Glomerular endothelial cell (primary cell): ENCODE measurements around the gene SETD4. TPM values are rescaled to one million over a fixed set of nuclear protein-coding genes. Genes with fewer than 3 reads are reported as not detected.
A peak's percentile ranks its signal among the peaks of the same experiment; 100 is the strongest.
"Not testable (repeated sequence)": the region's sequence is repeated elsewhere in the genome, so short reads cannot be mapped to it uniquely, and the experiment has no call there.

Experiments used
- DNase-seq: peaks from one replicate; pipeline ENCODE4 v3.0.0-alpha.2; 2011; ENCODE audit warnings: low read depth, low spot score; ENCODE audit errors: extremely low read depth
- total RNA-seq: library from RNA; depleted of rRNA; stranded (reverse); fragments of >200 nt; gene quantifications from 2 replicates; pipeline ENCODE4 v1.2.3, GENCODE V29; 2015

SETD4 gene, protein sequence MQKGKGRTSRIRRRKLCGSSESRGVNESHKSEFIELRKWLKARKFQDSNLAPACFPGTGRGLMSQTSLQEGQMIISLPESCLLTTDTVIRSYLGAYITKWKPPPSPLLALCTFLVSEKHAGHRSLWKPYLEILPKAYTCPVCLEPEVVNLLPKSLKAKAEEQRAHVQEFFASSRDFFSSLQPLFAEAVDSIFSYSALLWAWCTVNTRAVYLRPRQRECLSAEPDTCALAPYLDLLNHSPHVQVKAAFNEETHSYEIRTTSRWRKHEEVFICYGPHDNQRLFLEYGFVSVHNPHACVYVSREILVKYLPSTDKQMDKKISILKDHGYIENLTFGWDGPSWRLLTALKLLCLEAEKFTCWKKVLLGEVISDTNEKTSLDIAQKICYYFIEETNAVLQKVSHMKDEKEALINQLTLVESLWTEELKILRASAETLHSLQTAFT
- 7.5 and 10.4 TPM in 2 replicates for total RNA-seq

- peak; percentile 60 for DNase-seq
Observed at GRCh38 chr21:36060159-36060921, at the start of gene SETD4. TSS of gene SETD4 (minus strand) at chr21:36060526. CDS start at chr21:36058888, 1,638 bp downstream.

- no peak for DNase-seq
Observed at GRCh38 chr21:36109868-36110267, 49.5 kb upstream of the SETD4 start.

DNA sequence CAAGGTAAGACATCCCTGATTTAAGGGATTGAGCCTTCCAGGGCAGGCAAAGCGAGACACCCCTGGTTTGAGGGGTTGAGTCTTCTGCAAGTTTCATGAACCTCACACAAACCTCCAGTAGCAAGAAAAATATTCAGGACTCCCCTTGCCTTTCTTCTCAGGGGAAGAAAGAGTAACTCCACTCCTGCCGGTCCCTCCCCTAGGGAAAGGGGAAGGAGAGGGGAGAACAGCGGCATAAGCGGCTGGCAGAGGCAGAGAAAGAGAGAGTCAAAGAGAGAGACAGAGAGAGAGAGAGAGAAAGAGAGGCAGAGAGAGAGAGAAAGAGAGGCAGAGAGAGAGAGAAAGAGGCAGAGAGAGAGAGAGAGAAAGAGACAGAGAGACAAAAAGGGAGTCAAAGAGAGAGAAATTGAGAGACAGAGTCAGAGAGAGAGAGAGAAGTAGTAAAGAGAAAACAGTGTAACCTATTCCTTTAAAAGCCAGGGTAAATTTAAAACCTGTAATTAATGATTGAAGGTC is 45.1 kb upstream of the SETD4 start:
- no peak for DNase-seq

DNA sequence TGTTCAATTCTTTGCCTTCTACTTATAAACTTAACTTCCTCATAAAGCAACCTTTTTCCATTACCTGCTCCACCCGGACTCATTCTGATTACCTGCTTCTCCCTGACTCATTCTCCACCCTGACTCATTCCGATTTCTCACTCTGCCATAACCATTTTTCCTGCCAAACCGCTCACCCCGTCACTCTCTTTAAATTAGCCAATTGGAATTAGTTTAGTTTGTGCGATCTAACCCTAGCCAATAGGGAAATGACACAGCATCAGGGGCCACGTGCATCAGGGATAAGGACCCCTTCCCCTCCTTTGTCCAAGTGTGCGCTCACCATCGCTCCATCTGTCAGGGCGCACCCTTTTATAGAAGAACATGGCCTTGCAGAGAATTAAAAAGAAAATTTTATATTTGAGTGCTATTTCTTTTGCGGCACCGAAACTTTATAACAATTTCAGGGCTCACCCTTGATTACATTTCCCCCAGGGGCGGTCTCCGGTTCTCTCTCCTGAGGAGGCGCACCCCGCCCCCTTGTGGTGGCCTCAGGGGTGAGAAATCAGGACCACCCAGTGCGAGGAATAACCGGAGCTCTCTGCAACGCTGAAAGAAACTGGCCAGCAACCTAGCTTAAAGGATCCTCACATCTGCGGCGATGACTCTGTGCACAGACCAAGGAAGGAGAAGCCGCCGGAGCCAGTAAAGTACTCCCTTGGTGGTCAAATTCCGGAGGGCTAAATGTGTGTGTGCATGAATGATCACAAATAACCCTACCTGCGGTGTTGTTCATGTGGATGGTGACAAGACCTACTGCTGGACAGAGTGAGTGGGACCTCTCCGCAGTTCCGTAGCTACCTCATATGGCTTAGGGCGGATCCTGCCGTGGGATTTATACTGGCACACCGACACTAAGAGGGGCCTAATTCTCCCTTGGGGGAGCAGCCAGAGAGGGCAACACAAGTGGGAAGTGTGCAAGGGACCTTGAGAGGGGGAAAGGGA is 44.3 kb upstream of the SETD4 start:
- DNase-seq: no peak

GRCh38 chr21:36103434-36103833 is 43.1 kb upstream of the SETD4 start:
- no peak for DNase-seq

DNA sequence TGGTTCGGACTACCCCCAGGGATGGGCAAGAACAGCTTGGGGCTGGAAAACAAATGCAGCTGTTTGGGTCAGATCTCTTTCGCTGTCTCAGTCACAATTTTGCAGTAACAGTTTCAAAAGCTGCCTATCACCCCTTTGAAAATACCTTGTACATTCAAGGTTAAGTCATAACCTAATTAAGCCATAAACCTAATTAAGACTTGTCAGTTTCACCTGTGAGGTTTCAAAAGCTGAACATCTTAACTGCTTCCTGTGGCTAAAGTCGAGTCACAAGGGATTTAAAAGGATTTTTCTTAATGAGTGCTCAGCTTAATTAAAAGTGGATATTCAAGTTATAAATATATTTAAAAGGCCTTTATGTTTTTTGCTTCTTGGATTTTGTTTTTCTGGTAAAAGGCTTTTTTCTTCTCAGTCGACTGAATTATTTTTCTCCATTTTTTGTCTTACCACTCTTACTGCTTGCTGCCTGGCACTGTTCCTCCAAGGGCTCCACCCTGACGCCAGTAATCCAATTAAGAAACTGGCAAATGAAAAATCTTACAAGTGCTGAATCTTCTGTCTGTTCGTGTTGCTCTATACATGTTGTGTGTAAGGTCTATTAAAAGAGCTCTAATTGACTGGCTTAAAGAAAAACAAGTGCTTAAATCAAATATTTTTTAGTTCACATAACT is 40.8 kb upstream of the SETD4 start:
- no peak for DNase-seq

DNA sequence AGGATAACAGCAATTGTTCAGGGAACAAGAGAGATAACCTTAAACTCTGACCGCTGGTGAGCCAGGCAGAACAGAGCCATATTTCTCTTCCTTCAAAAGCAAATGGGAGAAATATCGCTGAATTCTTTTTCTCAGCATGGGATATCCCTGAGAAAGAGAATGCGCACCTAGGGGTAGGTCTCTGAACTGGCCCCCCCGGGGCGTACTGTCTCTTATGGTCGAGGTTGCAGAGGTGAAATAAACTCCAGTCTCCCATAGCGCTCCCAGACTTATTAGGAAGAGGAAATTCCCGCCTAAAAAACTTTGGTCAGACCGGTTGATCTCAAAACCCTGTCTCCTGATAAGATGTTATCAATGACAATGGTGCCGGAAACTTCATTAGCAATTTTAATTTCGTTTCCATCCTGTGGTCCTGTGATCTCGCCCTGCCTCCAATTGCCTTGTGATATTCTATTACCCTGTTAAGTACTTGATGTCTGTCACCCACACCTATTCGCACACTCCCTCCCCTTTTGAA is 39.4 kb upstream of the SETD4 start:
- DNase-seq: not testable (repeated sequence)

DNA sequence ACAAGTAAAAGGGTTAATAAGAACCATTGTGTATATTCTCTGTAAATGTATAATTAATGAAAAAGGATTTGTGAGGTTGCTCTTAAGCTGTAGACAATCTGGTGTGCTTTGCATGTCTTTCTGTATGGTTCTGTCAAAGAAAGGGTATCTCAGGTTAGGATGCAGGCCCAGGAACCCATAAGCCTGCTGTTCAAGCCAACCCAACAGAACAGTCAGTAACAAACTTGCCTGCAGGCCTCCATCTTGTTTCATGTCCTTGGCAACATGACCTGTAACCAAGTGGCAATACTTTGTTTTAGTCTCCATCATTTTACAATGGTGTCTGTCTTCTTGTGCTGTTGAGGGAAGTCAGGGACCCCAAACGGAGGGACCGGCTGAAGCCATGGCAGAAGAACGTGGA is 38.7 kb upstream of the SETD4 start:
- DNase-seq: no peak

- no peak for DNase-seq
Observed at GRCh38 chr21:36098182-36098532, 37.8 kb upstream of the SETD4 start.

DNA sequence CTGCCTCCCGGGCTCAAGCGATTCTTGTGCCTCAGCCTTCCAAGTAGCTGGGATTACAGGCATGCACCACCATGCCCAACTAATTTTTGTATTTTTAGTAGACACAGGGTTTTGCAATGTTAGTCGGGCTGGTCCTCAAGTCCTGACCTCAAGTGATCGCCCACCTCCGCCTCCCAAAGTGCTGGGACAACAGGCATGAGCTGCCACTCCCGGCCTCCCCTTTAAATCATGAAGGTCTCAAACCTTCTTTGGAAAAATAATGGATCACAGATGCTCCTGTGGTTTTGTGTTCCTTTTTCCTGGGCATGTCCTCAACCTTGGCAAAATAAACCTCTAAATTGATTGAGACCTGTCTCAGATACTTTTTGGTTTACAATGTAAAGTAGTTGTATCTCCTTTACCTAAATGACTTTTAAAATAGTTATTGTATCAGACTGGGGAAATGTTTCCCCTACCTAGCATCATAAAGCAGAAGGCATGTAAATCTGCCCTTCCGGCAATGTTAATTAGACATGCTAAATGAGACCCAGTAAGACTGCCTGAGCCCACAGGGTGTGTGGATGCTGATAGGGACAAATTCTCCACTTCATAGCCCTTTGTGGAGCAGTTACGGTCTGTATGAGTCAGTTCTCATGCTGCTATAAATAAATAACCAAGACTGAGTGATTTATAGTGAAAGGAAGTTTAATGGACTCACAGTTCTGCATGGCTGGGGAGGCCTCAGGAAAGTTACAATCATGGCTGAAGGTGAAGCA is 37.3 kb upstream of the SETD4 start:
- DNase-seq: no peak

DNA sequence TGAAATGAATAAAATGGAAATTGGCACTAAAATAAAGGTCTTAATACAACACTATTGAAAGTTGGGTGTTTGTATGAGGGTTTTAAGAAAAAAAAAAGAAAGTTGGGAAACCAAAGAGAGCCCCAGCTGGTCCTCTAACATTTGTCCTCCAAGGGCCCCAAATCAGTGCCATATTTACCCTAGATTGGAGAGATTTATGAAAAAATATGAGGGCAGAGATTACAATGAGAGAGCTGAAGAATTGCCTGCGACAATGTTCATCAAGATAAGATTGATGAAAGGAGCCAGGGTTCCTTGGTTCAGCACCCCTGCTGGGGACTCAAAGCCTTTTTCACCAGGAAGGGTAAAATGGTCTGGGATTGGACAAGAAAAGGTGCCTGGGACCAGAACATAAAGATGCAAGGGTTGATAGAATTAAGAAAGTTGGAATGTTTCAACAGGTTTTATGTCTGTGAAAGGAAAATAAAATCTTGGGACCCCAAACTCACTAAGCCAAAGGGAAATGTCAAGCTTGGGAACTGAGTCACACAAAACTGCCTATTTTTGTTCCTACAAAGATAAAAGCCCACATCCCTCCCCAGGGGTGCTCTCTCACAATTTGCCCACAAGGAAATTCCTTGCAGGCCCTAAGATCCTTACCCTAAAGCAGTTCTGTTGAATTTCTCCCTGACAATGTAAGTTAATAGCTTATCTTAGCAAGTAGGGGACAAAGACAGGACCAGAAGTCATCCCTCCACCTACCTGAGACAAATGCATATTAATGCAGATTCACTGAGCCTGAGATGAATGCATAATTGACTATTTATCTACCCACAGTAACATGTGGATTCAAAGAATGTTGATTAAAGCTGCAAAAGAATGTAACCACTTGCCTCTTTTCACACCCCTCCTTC is 36.3 kb upstream of the SETD4 start:
- DNase-seq: no peak

- DNase-seq: no peak
Observed at GRCh38 chr21:36093512-36093911, 33.2 kb upstream of the SETD4 start.

DNA sequence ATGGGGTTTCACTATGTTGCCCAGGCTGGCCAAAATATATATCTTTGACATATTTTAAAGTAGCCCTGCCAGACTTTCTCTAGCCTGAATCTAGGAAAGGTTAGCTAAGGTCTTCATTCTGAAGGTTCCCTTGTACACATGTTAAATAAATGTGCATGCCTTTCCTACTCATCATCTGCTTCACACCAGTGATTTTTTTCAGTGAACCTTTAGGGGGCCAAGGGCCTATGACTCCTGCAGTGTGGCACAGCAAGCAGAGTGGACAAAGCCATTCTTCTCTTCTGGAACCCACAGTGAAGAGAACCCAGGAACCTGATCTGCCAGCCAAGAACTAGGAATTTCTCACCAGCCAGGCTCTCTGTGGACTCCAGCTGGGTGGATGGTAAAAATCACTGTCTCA is 32.4 kb upstream of the SETD4 start:
- DNase-seq: no peak

DNA sequence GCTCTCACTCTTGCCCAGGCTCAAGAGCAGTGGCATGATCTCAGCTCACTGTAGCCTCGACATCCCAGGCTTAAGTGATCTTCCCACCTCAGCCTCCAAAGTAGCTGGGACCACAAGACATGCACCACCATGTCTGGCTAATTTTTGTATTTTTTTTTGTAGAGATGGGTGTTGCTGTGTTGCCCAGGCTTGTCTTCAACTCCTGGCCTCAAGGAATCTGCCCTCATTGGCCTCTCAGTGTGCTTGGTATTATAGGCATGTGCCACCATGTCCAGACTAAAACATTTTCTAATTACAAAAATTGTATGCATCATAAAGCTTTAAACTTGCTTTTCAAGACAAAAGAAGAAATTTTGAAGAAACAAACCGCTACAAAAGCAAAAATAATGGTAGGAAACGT is 29.6 kb upstream of the SETD4 start:
- no peak for DNase-seq

DNA sequence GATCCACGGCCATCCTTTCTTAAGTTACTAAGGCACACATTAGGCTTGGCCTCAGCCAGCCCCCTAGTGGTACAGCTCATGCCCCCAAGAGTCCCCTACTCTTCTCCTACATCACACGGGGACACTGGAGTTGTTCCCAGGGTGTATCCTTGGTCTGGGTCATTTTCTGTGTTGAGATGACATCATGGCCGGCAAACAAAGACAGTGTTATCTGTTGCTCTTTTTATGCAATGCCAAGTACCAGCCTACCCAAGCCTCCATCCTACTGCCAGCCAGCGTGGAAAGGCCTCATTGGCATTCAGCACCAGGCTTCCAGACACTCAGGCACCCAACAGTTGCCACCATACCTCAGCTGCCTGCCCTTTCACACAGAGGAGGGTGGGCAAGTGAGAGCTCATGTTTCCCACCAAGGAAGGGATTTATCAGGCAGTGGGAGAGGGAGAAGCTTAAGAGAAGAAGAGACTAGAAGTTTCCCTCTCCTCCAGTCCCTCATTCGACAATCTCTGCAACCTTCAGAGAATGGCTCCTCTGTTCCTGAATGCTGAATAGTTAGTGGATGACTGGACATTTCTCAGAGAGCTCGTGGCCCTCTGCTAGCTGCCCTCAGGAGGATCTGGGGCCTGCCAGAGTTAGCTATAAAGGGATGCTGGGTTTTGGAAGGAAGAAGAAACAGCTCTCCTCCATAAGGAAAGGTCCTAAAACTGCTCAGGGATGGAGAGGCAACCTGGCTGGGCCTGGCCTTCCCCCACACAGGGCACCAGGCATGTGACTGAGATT is 27.2 kb upstream of the SETD4 start:
- no peak for DNase-seq

DNA sequence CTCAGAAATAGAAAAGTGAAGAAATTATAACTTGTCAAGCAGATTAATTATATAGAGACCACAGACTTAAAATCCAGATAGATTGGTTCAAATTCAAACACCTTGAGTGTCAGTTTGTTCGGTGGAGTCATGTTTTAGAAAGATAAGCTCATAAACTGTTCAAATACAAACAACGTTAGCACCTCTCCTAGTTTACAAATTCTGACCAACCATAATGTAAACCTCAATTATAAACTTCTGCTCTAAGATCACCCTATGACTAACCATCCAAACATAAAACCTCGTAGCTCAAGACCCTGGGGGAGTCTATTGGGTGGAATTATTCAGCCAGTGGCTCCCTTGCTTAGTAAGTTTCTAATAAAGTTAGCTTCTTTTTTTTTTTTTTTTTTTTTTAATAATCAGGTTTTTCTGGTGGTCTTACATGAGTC is 21.9 kb upstream of the SETD4 start:
- DNase-seq: no peak

DNA sequence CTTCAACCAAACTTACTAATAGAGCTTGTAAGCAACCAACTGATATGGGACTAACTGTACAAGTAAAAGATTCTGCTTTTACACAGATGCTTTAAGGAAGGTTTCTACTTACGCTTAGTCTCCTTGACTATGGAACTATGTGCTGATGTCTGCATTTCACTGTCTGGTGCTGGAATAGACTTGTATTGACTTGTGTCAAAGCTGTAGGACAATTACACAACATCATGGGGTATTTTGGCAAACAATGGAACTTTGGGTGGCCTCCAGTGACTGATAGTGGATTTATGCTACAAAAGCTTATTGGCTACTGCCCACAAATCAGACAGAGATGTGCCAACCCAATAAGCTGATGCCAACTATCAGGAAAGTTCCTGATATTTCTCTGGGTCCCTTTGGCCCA is 20.1 kb upstream of the SETD4 start:
- no peak for DNase-seq
